GM12873 (cell line): ENCODE data around the gene BABAM2.

Source experiments
- CTCF ChIP-seq: IDR thresholded peaks from 2 replicates; pipeline ENCODE4 v1.5.1; 2012; ENCODE audit warnings: low read depth, mild to moderate bottlenecking, moderate library complexity, low read length, control low read depth; ENCODE audit not compliant: insufficient read depth; ENCODE audit errors: missing control alignments

The BABAM2 gene

GRCh38 chr2:28359222-28360057, 468.9 kb downstream of the BABAM2 start:
- no peak for TF ChIP-seq CTCF

DNA sequence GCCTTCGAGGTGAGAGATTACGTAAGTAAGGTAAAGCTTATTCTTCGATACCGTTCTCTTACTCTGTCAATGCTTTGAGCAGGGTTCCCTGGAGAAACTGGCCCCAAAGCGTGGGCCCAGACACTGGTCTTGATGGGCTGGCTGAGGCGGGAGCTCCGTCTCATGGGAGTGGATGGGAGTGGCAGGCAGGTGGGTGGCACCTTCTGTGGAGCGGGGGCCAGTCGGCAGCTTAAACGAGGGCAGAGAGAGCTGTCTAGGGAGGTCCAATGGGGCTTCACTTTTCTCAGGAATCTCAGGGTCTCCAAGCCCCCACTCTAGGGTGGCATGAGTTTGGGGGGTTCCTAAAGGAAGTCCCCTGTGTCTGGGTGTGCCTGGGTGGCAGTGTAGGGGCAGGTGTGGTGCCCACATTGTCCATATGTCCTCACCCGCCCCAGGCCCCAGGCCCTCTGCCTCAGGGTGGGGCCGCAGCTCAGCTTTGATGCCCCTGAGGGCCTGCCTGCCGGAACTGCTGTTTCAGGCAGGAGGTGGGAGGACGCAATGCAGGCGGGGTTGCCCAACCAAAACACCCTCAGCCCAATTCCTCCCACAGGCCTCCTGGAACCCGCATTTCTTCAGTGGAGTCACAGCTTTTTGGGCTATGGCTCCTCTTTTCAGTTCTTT, 469.7 kb downstream of the BABAM2 start:
- no peak for TF ChIP-seq CTCF

GRCh38 chr2:28360718-28361293, 470.3 kb downstream of the BABAM2 start:
- TF ChIP-seq CTCF: no peak

DNA sequence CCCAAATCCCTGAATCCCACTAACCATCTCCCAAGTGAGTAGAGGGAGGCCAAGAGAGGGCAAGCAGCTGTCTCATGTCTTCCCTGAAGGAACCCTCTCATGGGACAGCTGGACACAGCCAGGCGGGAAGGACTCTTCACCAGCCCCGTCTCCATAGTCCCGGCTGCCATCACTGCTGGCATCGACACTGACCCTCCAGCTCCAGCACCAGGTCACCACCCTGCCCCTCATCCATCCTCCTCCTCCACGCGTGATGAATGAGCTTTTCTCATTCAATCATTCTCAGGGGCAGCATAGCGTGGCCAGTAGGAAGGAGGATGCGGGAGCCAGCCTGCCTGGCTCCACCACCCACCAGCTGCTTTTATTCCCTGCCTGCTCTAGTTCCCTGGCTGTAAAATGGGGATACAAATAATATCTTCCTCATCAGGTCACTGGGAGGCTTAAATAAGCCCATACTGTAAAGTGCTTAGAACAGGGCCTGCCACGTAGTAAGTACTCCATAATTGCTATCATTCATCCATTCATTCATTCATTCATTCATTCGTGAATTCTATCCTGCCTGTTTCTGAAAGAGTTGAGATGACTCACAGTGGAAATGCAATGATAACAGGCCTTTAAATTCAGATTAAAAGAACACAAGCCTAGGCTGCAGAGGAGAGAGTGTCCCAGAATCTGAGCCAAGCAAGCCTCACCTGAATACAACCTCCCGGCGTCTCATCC, 471.6 kb downstream of the BABAM2 start:
- no peak for TF ChIP-seq CTCF

DNA sequence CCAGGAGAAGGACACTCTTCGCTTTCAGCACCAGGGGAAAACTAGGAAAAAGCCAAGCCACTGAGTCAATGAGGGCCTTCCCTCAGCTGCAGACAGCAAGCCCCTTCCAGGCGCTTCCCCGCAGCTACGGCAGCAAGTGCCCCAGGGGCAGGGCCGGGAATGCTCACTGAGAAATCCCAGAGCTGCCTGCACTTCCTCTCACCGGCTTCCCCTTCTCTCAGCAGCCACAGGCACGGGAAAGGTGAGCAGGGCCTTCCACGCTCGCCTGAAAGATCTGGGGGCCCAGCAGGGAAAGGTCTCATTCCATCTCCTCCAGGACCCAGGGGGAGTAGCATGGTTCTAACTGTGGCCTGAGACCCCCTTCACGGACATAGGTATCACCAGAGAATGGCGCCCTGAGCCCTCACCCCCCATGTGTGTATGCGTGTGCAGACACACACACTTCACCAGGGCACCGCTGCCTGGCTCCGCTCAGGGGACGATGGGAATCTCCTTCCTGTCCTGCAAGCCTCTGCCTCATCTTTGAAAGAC, 472.5 kb downstream of the BABAM2 start:
- TF ChIP-seq CTCF: no peak

DNA sequence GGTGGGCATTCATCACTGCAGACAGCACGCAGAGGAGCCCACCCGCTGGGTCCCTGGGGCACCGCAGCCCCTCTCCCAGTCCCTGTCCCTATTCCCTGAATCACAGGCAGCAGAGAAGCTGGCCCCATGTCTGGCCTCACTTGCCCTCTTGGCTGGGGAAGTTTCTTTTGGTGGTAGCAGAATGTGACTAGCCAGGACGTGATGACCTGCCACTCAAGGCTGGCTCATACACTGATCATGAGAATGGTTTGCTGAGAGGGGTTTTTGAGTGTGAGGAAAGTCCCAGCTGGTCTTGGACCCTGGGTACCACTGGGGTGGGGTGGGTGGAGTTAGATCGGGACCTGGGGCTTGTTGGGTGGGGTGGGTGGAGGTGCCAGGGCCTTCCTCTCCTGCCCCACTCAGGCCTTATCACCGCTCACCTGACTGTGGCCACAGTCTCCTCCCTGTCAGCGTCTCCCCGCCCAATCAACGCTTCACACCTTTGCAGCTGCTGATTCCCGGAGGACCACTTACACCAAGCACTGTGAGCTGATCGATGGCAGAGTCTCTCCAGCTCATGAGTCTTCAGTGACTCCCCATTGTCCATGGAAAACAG, 473.3 kb downstream of the BABAM2 start:
- no peak for TF ChIP-seq CTCF
